ENCODE data around the gene PRPH. TPM values are rescaled to one million over a fixed set of nuclear protein-coding genes. Genes with fewer than 3 reads are reported as not detected.

PRPH gene
- total and polyA plus RNA-seq, 2 of the 13 experiments (the other 11 are each of a cell fraction or from before 2014, with no cell fraction given) = 0.12 TPM; not detected in 1

DNA sequence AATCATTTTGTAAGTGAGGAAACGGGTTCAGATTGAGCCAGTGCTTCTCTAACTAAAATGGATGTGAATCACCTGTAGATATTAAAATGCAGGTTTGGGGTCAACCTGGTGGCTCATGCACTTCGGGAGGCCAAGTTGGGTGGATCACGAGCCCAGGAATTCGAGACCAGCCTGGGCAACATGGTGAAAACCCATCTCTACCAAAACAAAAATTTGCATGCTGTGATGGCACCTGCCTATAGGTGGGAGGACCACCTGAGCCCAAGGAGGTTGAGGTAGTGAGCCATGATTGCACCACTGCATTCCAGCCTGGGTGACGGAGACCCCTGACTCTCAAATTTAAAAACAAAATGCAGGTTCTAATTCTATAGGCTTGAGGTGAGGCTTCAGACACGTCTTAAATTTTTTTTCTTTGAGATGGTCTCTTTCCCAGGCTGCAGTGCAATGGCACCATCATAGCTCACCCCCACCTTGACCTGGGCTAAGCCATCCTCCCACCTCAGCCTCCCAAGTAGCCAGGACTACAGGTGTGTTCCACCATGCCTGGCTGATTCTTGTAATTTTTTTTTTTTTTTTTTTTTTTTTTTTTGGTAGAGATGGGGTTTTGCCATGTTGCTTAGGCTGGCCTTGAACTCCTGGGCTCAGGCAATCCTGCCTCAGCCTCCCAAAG is 21.1 kb upstream of the PRPH start (continued):
- no peak for TF ChIP-seq KLF13 (CRISPR knock-in tag; IDR thresholded peaks at IDR 0.05)
- TF ChIP-seq, protein P1, sequence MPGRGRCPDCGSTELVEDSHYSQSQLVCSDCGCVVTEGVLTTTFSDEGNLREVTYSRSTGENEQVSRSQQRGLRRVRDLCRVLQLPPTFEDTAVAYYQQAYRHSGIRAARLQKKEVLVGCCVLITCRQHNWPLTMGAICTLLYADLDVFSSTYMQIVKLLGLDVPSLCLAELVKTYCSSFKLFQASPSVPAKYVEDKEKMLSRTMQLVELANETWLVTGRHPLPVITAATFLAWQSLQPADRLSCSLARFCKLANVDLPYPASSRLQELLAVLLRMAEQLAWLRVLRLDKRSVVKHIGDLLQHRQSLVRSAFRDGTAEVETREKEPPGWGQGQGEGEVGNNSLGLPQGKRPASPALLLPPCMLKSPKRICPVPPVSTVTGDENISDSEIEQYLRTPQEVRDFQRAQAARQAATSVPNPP (CRISPR knock-in tag; IDR thresholded peaks at IDR 0.05) = no peak
- no peak for TF ChIP-seq ZNF446 (CRISPR knock-in tag; IDR thresholded peaks at IDR 0.05)
- TF ChIP-seq, protein P2, sequence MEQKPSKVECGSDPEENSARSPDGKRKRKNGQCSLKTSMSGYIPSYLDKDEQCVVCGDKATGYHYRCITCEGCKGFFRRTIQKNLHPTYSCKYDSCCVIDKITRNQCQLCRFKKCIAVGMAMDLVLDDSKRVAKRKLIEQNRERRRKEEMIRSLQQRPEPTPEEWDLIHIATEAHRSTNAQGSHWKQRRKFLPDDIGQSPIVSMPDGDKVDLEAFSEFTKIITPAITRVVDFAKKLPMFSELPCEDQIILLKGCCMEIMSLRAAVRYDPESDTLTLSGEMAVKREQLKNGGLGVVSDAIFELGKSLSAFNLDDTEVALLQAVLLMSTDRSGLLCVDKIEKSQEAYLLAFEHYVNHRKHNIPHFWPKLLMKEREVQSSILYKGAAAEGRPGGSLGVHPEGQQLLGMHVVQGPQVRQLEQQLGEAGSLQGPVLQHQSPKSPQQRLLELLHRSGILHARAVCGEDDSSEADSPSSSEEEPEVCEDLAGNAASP (CRISPR knock-in tag; IDR thresholded peaks at IDR 0.05; ENCODE audit: borderline replicate concordance) = no peak

DNA sequence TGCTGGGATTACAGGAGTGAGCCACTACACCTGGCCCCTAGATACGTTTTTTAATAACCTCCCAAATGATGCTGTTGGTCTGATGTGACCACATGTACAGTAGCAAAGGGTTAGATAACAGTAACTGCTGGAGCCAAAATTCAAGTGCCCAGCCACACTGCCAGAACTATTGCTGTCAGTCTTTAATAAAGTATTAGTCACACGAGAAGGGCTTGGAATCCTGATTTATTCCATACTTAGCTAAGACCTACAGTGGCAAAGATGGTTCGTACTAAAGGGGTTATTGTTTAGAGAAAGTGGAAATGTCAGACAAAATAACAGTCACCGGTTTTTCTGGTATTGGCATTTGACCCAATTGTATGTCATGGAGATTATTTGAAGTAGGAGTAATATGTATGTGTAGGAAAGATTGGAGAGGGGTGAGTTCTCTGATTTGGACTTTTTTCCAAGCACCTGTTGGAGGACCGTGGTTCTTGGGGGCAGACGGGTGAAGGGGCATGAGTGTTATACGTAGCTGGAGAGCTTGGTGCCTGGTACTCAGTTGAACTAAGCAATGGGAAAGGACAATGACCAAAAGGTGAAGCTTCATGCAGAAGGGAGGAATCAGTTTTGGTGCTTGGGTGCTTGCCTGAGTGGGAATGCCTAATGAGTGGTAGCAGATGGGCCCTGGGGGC is 20.4 kb upstream of the PRPH start:
- Histone ChIP-seq H3K4me1 (ENCODE audit: insufficient read depth, low read length) (peaks cover 22% of the 10 kb centered on the region), H3K79me2 (ENCODE audit: insufficient read depth, low read length) (peaks cover 2% of the 10 kb centered on the region), H4K20me1 (ENCODE audit: insufficient read depth, low read length) (peaks cover 32% of the 10 kb centered on the region), H3K9me3 (ENCODE audit: low read length) (no peaks in the 10 kb centered on the region), H3K27me3 (ENCODE audit: control insufficient read depth in 1 of 2, insufficient read depth in 2 of 2, low read length in 2 of 2) (peaks cover 2% of the 10 kb centered on the region in 2 experiments; a peak in 1 of 5 replicates), H3K9ac (ENCODE audit: insufficient read depth, low read depth, low read length) (no peak overlapping the region), H3K4me2 (ENCODE audit: low read depth, low read length) (no peak overlapping the region), H3K27ac (ENCODE audit: extremely low read length, insufficient read depth, low read length) (no peak overlapping the region), H2AFZ (ENCODE audit: low read length) (no peak overlapping the region), H3K4me3 (replicated peaks in 1 of 3; ENCODE audit: insufficient read depth in 1 of 3, low read depth in 2 of 3, low read length in 3 of 3) (no peak overlapping the region), H3K36me3 (replicated peaks in 1 of 2; ENCODE audit: control insufficient read depth in 1 of 2, insufficient read depth in 2 of 2, low read length in 2 of 2) (peaks cover 15 to 33% of the 10 kb centered on the region in 2 experiments)
- in situ Hi-C loops (cut with HindIII; ENCODE audit: extremely low pct_ligation_motif_present, low pct_unique_long_range_greater_than_20kb) = no loop called here
- ChIA-PET POLR2A (interaction anchor here (7.0 kb wide), 1 partner anchor 8 kb away, joined by 56 read pairs; no protein-coding TSS in a partner anchor), CTCF (ENCODE audit: low intra/inter-chr PET ratio, low total read pairs) (no interaction called here)
- no TSS peak for BruUV-seq (replicated peaks)
- intact Hi-C loops (cut with micrococcal nuclease; ENCODE audit: unreplicated experiment) = no loop called here
- ATAC-seq = no peak
- FAIRE-seq = no peak
- no peak for DNase-seq (ENCODE audit: low spot score)
- TF ChIP-seq NPAS2 (CRISPR knock-in tag; IDR thresholded peaks at IDR 0.05; ENCODE audit: borderline replicate concordance) (no peak), SIN3A (IDR thresholded peaks at IDR 0.05; ENCODE audit: borderline replicate concordance, low read depth, low read length) (no peak), ZNF616 (CRISPR knock-in tag; IDR thresholded peaks at IDR 0.05; ENCODE audit: low read depth) (no peak), RBM22 (optimal IDR thresholded peaks at IDR 0.05; ENCODE audit: low read length) (peak; percentile 79), TCF7L2 (IDR thresholded peaks at IDR 0.05; ENCODE audit: low read depth, low read length) (no peak), FOXC1 (CRISPR knock-in tag; IDR thresholded peaks at IDR 0.05; ENCODE audit: borderline replicate concordance) (no peak), ZNF563 (CRISPR knock-in tag; IDR thresholded peaks at IDR 0.05) (no peak), ZNF251 (CRISPR knock-in tag; IDR thresholded peaks at IDR 0.05) (no peak), ELF1 (CRISPR knock-in tag; IDR thresholded peaks at IDR 0.05) (no peak), POLR2A (IDR thresholded peaks at IDR 0.05; ENCODE audit: insufficient read depth in 1 of 2, low read depth in 2 of 2, low read length in 2 of 2) (peak in 1 of 2 experiments; percentile 25; a peak in 1 of 4 replicates), POLR2G (IDR thresholded peaks at IDR 0.05; ENCODE audit: low read depth, low read length) (peak; percentile 42; the same call in 1 of the 2 replicates), ZNF746 (CRISPR knock-in tag; IDR thresholded peaks at IDR 0.05) (no peak)
- TF ChIP-seq, protein P3, sequence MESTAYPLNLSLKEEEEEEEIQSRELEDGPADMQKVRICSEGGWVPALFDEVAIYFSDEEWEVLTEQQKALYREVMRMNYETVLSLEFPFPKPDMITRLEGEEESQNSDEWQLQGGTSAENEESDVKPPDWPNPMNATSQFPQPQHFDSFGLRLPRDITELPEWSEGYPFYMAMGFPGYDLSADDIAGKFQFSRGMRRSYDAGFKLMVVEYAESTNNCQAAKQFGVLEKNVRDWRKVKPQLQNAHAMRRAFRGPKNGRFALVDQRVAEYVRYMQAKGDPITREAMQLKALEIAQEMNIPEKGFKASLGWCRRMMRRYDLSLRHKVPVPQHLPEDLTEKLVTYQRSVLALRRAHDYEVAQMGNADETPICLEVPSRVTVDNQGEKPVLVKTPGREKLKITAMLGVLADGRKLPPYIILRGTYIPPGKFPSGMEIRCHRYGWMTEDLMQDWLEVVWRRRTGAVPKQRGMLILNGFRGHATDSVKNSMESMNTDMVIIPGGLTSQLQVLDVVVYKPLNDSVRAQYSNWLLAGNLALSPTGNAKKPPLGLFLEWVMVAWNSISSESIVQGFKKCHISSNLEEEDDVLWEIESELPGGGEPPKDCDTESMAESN (CRISPR knock-in tag; conservative IDR thresholded peaks at IDR 0.05) = no peak
- WGBS (ENCODE audit: low lambda C conversion rate) = 84% methylated on average over 7 of the region's 7 CpGs

All from HepG2 (cell line).